Measurements from ENCODE around the gene CPED1.

GRCh38 chr7:121029302-121029701 lies 40.8 kb downstream of the CPED1 start:
- TF ChIP-seq CTCF (IDR thresholded peaks at IDR 0.05) = no peak
- no peak for TF ChIP-seq ZNF138 (CRISPR knock-in tag; conservative IDR thresholded peaks at IDR 0.05)

Measured in WTC11 (cell line).